A549 treated with AZD9567 at 1 μM for 4 hours (cell line): ENCODE measurements around the gene RBCK1. TPM values are rescaled to one million over a fixed set of nuclear protein-coding genes. Genes with fewer than 3 reads are reported as not detected.

Experiments
- total RNA-seq: library from RNA; stranded (reverse); fragments of 200-300 nt; extraction: Qiagen RNA extraction; gene quantifications from 5 replicates; pipeline ENCODE4 v1.2.3, GENCODE V29; 2022; ENCODE audit not compliant: insufficient read depth

Gene RBCK1
- 121 to 142 TPM (median 137 TPM) in 5 replicates for total RNA-seq

DNA sequence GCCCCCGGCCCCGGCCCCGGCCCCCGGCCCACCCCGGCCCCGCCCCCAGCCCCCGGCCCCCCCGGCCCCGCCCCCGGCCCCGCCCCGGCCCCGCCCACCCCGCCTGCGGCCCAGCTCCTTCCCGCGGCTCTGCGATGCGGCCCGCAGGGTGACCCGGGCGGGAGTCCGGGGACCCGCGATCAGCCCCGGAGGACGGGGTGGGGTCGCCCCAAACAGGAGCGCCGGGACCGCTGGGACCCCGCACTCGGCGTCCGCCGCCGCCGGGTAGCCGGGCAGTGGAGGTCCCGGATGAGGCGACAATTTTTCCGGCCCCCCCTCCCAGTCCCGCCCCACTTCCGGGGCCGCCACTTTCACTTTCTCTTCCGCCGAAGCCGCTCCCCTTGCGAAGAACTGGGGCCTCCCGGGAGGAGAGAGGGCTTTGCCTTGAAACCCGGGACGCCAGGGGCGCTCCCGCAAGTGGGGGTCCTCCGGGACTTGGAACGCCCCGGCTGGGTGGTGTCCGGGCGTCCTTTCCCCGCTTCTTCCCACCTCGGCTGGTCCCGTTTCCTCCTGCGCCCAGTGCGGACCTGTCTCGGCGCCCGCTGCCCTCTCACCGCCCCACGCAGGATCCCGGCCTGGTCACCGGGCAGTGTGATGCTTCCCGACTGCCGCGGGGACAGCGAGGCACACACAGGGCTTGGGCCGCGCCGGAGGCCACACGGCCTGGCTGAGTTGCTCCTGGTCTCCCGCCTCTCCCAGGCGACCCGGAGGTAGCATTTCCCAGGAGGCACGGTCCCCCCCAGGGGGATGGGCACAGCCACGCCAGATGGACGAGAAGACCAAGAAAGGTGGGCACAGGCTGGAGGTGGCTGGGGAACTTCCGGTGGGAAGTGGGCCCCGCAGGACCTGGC, at the start of gene RBCK1:
TSS of gene RBCK1 (plus strand) at position 347 of the 890 bp plus-strand sequence. CDS start at position 806, 459 bp downstream.

DNA sequence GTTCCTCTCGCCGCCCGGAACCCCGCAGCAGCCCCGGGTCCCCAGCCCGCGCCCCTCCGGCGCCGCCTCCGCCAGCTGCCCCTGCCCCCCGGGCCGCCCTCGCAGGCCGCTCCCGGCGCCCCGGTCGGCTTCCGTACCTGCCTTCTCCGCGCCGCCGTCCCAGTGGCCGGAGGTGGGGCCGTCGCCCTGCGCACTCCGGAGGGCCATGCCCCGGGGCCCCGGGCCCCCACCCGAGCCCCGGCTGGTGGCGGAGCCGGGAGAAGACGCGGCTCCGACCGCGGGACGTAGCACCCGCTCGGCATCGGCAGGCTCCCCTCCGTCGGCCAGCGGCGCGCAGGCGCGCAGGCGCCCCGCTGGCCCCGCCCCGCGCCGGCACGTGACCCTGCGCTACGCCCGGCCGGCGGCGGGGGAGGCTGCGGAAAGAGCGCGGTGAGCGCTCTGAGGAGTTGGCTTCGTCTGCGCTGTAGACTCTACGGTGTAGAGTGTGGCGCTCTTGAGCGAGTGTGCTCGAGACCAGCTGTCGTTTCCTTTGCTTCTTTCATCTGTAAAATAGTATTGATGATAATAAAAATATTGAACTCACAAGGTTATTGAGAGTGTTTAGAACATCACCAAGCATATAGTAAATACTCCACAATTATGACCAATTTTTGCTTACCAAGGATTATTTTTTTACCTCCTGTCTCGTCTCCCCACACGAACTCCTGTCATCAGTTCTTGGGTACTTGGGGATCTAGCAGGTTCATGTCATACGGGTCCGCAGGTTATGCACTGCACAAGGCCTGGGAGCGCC, 54.3 kb downstream of the RBCK1 start, which contains the start of gene TBC1D20:
TSS of gene TBC1D20 (minus strand) at position 335 of the 793 bp plus-strand sequence. CDS start at position 207, 128 bp downstream.

Other genes with a start within 250 kb of the RBCK1 start
- gene DEFB128, start 218.6 kb upstream of the RBCK1 start, total RNA-seq = not detected in 5 replicates
- gene DEFB129, start 181.0 kb upstream of the RBCK1 start, total RNA-seq = not detected in 5 replicates
- gene DEFB132, start 150.6 kb upstream of the RBCK1 start, total RNA-seq = not detected in 5 replicates
- gene C20orf96, start 117.5 kb upstream of the RBCK1 start, total RNA-seq = 5.8 to 11.7 TPM (median 11.3 TPM) in 5 replicates
- gene ZCCHC3, start 110.7 kb upstream of the RBCK1 start, total RNA-seq = 19.0 to 23.4 TPM (median 23.2 TPM) in 5 replicates
- 15.3 to 25.9 TPM (median 23.7 TPM) in 5 replicates for gene SOX12, start 82.7 kb upstream of the RBCK1 start, total RNA-seq
- gene NRSN2, start 61.2 kb upstream of the RBCK1 start, total RNA-seq = 43.7 to 61.6 TPM (median 60.4 TPM) in 5 replicates
- gene TRIB3, start 27.5 kb upstream of the RBCK1 start, total RNA-seq = 42.0 to 50.0 TPM (median 46.9 TPM) in 5 replicates
- gene TBC1D20, start 54.2 kb downstream of the RBCK1 start, total RNA-seq = 35.2 to 42.6 TPM (median 36.7 TPM) in 5 replicates
- 132 to 236 TPM (median 147 TPM) in 5 replicates for gene CSNK2A1, start 135.5 kb downstream of the RBCK1 start, total RNA-seq
- not detected in 5 replicates for gene TCF15, start 202.0 kb downstream of the RBCK1 start, total RNA-seq
- 199 to 270 TPM (median 221 TPM) in 5 replicates for gene SRXN1, start 244.9 kb downstream of the RBCK1 start, total RNA-seq